Subcutaneous abdominal adipose tissue (tissue), 5 donors: Measurements from ENCODE around the gene DENND6A.

Experiments
- H3K27ac ChIP-seq: one replicate; pipeline ENCODE4 v1.7.0; 2013; ENCODE audit warnings: low read depth, mild to moderate bottlenecking, inconsistent platforms, low read length, moderate library complexity
- H3K27me3 ChIP-seq, 5 donors: one replicate each; pipeline ENCODE4 v1.7.0; 2013; ENCODE audit warnings: low read length in 5 of 5, inconsistent platforms in 1 of 5; ENCODE audit not compliant: control insufficient read depth in 5 of 5, insufficient read depth in 4 of 5
- H3K36me3 ChIP-seq, 5 donors: one replicate each; pipeline ENCODE4 v1.7.0; 2013; ENCODE audit warnings: low read length in 5 of 5; ENCODE audit not compliant: control insufficient read depth in 5 of 5, insufficient read depth in 5 of 5
- H3K4me1 ChIP-seq, 5 donors: one replicate each; pipeline ENCODE4 v1.7.0; 2013; ENCODE audit warnings: low read length in 5 of 5, mild to moderate bottlenecking in 3 of 5, moderate library complexity in 1 of 5; ENCODE audit not compliant: control insufficient read depth in 5 of 5, insufficient read depth in 5 of 5
- H3K4me3 ChIP-seq, 5 donors: one replicate each; pipeline ENCODE4 v1.7.0; 2013; ENCODE audit warnings: low read length in 5 of 5, low read depth in 1 of 5
- H3K9ac ChIP-seq, 5 donors: one replicate each; pipeline ENCODE4 v1.7.0; 2013; ENCODE audit warnings: low read length in 5 of 5, mild to moderate bottlenecking in 4 of 5, moderate library complexity in 3 of 5
- H3K9me3 ChIP-seq, 5 donors: one replicate each; pipeline ENCODE4 v1.7.0; 2013; ENCODE audit warnings: low read length in 5 of 5; ENCODE audit not compliant: control insufficient read depth in 5 of 5
- donor health status: healthy.
- donor health status: healthy.
- donor health status: healthy.
- donor health status: healthy.
- donor health status: healthy.

DENND6A gene

DNA sequence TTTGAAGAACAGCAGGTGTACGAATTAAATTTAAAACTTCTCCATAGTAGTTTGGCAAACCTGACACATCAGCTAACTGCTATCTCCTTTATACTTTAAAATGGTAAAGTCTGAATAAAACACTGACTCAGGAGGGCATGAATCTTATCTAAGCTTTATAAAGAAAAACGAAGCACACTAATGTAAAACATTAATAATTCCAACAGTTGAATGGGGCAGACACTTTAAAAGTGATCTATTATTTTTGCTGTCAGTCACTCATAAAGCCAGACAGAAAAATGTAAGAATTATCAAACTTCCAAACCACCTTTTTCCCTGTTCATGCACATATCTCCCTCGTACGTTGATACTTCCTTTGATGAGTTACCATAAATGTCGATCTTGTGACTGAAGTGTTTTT lies 98.3 kb downstream of the DENND6A start:
- Histone ChIP-seq H3K9me3 (no peaks in the 10 kb centered on the region), H3K4me1 (peaks cover 4 to 56% (median 48%) of the 10 kb centered on the region in 5 donors), H3K27me3 (no peaks in the 10 kb centered on the region), H3K9ac (peak overlapping the region in 3 of 5 donors; percentile 41 to 100 (median 99)), H3K4me3 (peak overlapping the region in 4 of 5 donors; percentile 35 to 99 (median 99)), H3K36me3 (peaks cover 0 to 3% (median 0%) of the 10 kb centered on the region in 5 donors), H3K27ac (peak overlapping the region; percentile 99)

DNA sequence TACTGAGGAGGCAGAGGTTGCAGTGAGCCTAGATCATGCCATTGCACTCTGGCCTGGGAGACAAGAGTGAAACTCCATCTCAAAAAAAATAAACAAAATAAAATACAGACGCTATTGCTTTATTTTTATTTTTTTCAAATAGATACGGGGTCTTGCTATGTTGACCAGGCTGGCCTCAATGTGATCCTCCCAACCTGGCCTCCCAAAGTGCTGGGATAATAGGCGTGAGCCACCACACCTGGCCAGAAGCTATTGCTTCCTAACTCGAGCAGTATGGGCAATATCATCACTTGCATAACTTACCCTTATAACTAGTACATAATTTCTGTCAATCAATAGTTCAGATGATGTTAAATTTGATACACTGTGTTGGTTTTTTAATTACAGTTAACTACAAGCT lies 98.7 kb downstream of the DENND6A start:
- H3K36me3 ChIP-seq = peaks cover 0 to 3% (median 0%) of the 10 kb centered on the region in 5 donors
- no peaks in the 10 kb centered on the region for H3K27me3 ChIP-seq
- no peaks in the 10 kb centered on the region for H3K9me3 ChIP-seq
- H3K4me3 ChIP-seq = peak overlapping the region in 1 of 5 donors; percentile 99
- H3K4me1 ChIP-seq = peaks cover 4 to 55% (median 48%) of the 10 kb centered on the region in 5 donors
- H3K27ac ChIP-seq = no peak overlapping the region
- H3K9ac ChIP-seq = peak overlapping the region in 1 of 5 donors; percentile 100

DNA sequence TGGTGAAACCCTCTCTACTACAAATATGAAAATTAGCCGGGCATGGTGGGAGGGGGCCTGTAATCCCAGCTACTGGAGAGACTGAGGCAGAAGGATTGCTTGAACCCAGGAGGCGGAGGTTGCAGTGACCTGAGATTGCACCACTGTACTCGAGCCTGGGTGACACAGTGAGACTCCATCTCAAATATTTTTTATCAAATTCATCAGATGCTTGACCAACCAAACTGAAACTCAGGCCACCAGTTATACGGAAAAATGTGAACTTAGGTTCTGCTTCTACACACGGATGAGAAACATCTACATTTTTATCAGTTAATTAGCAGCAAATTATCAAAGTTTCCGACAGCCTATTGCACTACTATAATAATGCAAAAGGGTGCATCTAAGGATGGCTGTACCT lies 100.6 kb downstream of the DENND6A start:
- Histone ChIP-seq H3K36me3 (peaks cover 0 to 4% (median 0%) of the 10 kb centered on the region in 5 donors), H3K27me3 (no peaks in the 10 kb centered on the region), H3K9ac (peak overlapping the region in 2 of 5 donors; percentile 17 to 20), H3K4me3 (no peak overlapping the region), H3K4me1 (peaks cover 0 to 54% (median 40%) of the 10 kb centered on the region in 5 donors), H3K9me3 (no peaks in the 10 kb centered on the region), H3K27ac (no peak overlapping the region)

DNA sequence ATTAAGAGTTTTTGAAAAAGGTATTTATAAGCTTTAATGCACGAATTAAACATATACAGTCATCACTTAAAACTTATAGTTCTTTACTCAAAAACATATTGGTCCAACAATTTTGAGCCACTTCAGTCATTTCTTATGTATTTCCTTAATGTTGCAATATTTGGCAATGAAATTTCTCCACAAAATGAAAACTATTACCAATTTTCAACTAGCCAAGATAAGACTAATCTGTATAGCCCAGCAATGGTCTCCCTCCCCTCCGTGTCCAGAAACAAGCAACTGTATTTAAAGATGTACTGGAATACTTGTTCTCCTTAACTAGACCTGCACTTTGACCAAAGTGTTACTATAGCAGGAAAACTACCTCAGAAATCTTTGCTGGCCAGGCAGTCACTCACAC lies 105.0 kb downstream of the DENND6A start:
- no peaks in the 10 kb centered on the region for H3K27me3 ChIP-seq
- H3K4me3 ChIP-seq = no peak overlapping the region
- no peak overlapping the region for H3K9ac ChIP-seq
- peaks cover 7 to 13% (median 9%) of the 10 kb centered on the region in 5 donors for H3K36me3 ChIP-seq
- peaks cover 0 to 37% (median 15%) of the 10 kb centered on the region in 5 donors for H3K4me1 ChIP-seq
- no peaks in the 10 kb centered on the region for H3K9me3 ChIP-seq
- H3K27ac ChIP-seq = no peak overlapping the region

DNA sequence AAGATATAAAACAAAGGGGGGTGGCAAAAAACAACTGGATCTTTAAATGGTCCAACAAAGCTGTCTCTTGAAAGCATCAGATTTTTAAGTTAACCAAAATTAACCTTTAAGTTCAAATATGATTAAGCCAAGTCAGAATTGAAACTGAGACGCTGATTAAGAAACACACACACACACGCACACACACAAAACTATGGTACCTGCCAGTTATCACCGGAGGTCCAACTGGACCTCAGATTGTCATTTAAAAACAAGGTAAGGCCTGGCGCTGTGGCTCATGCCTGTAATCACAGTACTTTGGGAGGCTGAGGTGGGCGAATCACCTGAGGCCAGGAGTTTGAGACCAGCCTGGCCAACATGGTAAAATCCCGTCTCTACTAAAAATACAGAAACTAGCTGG lies 106.1 kb downstream of the DENND6A start:
- Histone ChIP-seq H3K4me3 (no peak overlapping the region), H3K27ac (no peak overlapping the region), H3K36me3 (peaks cover 11 to 24% (median 13%) of the 10 kb centered on the region in 5 donors), H3K9me3 (no peaks in the 10 kb centered on the region), H3K4me1 (peaks cover 0 to 28% (median 6%) of the 10 kb centered on the region in 5 donors), H3K9ac (no peak overlapping the region), H3K27me3 (no peaks in the 10 kb centered on the region)

DNA sequence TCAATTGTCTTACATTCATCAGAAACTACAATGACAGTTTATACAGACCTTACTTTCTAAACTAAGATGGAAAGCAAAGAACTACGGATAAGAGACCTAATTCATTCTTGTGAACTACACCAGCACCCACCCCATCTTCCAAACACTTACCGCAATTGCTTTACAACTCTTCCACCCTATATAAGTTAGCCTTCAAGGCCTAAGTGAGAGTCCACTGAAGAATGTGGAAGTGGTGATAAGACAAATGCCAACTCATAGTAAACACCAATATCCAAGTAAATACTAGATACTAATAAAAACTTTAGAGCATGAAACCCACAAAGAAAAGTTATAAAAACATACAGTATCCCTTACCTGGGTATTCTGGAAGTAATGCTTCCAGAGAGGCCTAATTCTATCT lies 109.3 kb downstream of the DENND6A start:
- H3K27ac ChIP-seq = no peak overlapping the region
- H3K4me1 ChIP-seq = peaks cover 0 to 25% (median 6%) of the 10 kb centered on the region in 5 donors
- no peaks in the 10 kb centered on the region for H3K27me3 ChIP-seq
- H3K36me3 ChIP-seq = peaks cover 13 to 37% (median 22%) of the 10 kb centered on the region in 5 donors
- H3K9me3 ChIP-seq = no peaks in the 10 kb centered on the region
- H3K4me3 ChIP-seq = no peak overlapping the region
- H3K9ac ChIP-seq = no peak overlapping the region

DNA sequence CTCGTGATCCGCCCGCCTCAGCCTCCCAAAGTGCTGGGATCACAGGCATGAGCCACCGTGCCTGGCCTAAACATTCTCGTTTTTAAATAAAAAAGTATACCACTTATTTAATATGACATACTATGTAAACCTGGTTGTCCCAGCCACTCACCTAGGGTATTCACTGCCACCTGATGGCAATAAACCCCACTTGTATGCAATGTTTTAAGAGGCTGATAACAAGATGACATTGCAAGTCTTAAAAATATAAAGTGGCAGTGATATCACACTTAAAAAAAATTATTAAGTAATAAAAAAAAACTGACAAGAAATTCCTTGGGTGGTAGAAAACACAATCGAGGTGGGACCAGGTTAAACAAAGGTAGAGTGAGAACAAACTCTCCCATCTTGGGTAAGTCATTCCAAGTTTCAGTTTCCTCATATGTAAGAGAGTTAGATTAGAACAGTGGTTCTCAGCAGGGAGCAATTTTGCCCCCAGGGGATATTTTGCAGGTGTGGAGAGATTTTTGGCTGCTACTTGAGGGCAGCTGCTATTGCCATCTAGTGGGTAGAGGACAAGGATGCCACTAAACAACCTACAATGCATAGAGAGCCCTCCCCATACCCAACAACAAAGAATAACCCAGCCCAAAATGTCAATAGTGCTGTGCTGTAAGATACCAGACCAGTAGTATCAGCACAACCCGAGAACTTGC lies 110.3 kb downstream of the DENND6A start:
- Histone ChIP-seq H3K4me1 (peaks cover 0 to 18% (median 6%) of the 10 kb centered on the region in 5 donors), H3K27me3 (no peaks in the 10 kb centered on the region), H3K4me3 (no peak overlapping the region), H3K36me3 (peaks cover 15 to 44% (median 25%) of the 10 kb centered on the region in 5 donors), H3K9me3 (no peaks in the 10 kb centered on the region), H3K9ac (peak overlapping the region in 1 of 5 donors; percentile 7), H3K27ac (no peak overlapping the region)

DNA sequence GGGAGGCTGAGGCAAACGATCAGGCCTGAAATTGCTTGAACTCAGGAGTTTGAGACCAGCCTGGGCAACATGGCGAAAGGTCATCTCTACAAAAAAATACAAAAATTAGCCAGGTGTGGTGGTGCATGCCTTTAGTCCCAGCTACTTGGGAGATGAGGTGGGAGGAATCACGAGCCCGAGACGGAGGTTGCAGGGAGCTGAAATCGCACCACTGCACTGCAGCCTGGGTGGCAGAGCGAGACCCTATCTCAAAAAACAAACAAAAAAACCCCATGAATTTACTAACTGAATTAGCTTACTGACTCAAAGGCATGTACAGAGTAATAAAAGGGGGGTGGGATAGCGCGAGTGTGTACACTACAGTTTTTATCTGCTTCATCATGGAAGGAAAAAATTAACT lies 115.1 kb downstream of the DENND6A start:
- Histone ChIP-seq H3K9ac (no peak overlapping the region), H3K36me3 (peaks cover 19 to 74% (median 41%) of the 10 kb centered on the region in 5 donors), H3K27ac (no peak overlapping the region), H3K27me3 (no peaks in the 10 kb centered on the region), H3K4me3 (no peak overlapping the region), H3K4me1 (peaks cover 0 to 10% (median 5%) of the 10 kb centered on the region in 5 donors), H3K9me3 (no peaks in the 10 kb centered on the region)

DNA sequence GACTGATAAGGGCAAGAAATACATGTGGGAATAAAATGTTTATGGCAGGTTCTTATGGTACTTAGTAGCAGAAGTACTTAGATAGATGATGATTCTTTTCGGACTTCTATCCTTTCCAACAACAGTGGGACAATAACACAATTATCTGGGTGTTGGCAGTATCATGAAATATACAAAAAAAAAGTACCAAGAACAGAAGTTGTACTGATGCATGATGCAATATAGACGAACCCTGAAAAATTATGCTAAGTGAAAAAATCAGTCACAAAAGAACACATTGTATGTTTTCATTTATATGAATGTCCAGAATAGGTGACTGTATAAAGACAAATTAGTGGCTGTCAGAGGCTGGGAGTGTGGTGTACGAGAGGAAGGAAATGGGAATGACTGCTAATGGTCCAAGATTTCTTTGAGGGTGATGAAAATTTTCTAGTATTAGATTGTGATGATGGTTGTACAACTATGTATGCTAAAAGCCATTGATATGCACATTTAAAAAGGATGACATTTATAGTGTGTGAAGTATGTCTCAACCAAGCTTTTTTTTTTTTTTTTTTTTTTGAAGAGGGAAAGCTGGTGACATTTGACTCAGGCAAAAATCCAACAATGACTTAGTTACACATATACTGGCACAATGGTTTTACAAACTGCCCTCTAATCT lies 116.8 kb downstream of the DENND6A start:
- Histone ChIP-seq H3K9me3 (no peaks in the 10 kb centered on the region), H3K27me3 (no peaks in the 10 kb centered on the region), H3K27ac (peak overlapping the region; percentile 38), H3K9ac (no peak overlapping the region), H3K4me3 (no peak overlapping the region), H3K4me1 (peaks cover 0 to 9% (median 5%) of the 10 kb centered on the region in 5 donors), H3K36me3 (peaks cover 26 to 76% (median 43%) of the 10 kb centered on the region in 5 donors)
